Stomach smooth muscle (tissue), 2 donors: ENCODE results near the gene MAPK8IP1.

Source experiments
- H3K27ac ChIP-seq: one replicate; pipeline ENCODE4 v1.7.0; 2013; ENCODE audit warnings: mild to moderate bottlenecking, low read length, inconsistent platforms
- H3K27me3 ChIP-seq, 2 donors: one replicate each; pipeline ENCODE4 v1.7.0; 2013; ENCODE audit warnings: low read length in 2 of 2; ENCODE audit not compliant: insufficient read depth in 2 of 2, control insufficient read depth in 1 of 2
- H3K36me3 ChIP-seq, 2 donors: one replicate each; pipeline ENCODE4 v1.7.0; 2013; ENCODE audit warnings: low read length in 2 of 2; ENCODE audit not compliant: control insufficient read depth in 2 of 2, insufficient read depth in 2 of 2
- H3K4me1 ChIP-seq: one replicate; pipeline ENCODE4 v1.7.0; 2013; ENCODE audit warnings: low read length; ENCODE audit not compliant: control insufficient read depth, insufficient read depth
- H3K4me3 ChIP-seq, 2 donors: one replicate each; pipeline ENCODE4 v1.7.0; 2013; ENCODE audit warnings: low read length in 2 of 2
- H3K9ac ChIP-seq, 2 donors: one replicate each; pipeline ENCODE4 v1.7.0; 2013; ENCODE audit warnings: low read length in 2 of 2, mild to moderate bottlenecking in 1 of 2
- H3K9me3 ChIP-seq, 2 donors: one replicate each; pipeline ENCODE4 v1.7.0; 2013; ENCODE audit warnings: low read length in 2 of 2; ENCODE audit not compliant: control insufficient read depth in 2 of 2
- donor health status: healthy.
- donor health status: Pancreatic carcinoma.

MAPK8IP1 gene

DNA sequence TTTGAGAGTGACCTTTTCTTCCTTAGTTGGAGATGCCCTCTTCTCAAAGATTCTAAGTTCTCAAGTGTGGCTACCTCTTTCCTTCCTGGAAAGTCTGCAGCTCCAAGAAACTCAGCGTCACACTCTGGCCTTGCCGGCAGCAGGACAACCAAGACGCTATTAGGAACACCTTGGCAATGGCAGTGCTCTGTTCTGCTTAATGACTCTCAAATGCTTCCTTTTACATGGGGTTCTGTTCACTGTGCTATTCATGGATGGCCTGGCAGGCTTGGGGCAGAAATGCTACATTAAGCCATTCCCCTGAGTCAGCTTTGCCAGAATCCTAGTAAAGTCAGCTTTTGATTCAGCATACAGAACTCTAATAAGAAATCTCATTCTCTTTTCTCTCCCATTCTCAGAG lies 62.9 kb downstream of the MAPK8IP1 start:
- H3K9ac ChIP-seq, result no peak overlapping the region
- peaks cover 20% of the 10 kb centered on the region for H3K4me1 ChIP-seq
- H3K4me3 ChIP-seq, result no peak overlapping the region
- H3K9me3 ChIP-seq, result no peaks in the 10 kb centered on the region
- H3K27ac ChIP-seq, result no peak overlapping the region
- H3K27me3 ChIP-seq, result no peaks in the 10 kb centered on the region
- H3K36me3 ChIP-seq, result peaks cover 33 to 37% of the 10 kb centered on the region in 2 donors

DNA sequence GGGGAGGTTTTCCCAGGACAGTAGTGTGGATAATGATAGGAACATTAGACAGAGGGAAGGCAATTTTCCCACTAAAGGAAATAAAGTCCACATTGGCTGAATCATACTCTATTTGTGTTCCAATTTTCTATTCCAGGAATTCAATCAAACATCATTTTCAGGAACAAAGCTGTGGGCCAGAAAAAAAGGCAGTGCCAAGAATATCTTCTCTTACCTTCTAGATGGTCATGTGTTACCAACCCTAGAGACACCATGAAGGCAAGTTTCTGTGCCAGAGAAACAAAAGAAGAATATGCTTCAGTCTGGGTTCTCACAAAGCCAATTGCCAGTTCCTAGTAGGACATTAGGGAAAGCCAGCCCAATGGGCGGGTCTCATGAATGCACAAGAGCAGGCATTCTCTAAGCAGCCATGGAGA lies 64.5 kb downstream of the MAPK8IP1 start:
- H3K4me3 ChIP-seq, result no peak overlapping the region
- H3K27me3 ChIP-seq, result no peaks in the 10 kb centered on the region
- H3K36me3 ChIP-seq, result peaks cover 33 to 38% of the 10 kb centered on the region in 2 donors
- no peak overlapping the region for H3K9ac ChIP-seq
- no peaks in the 10 kb centered on the region for H3K9me3 ChIP-seq
- H3K4me1 ChIP-seq, result peaks cover 14% of the 10 kb centered on the region
- no peak overlapping the region for H3K27ac ChIP-seq
